PC-9 (cell line): ENCODE results near the gene RPS28.

Experiments
- CTCF ChIP-seq: fragments of 200-600 bp; sonication (generic); conservative IDR thresholded peaks from 2 replicates; pipeline ENCODE4 v1.6.1; 2017; ENCODE audit warnings: mixed run types, antibody characterized with exemption, mild to moderate bottlenecking, moderate library complexity
- EZH2 ChIP-seq: fragments of 200-600 bp; sonication (generic); IDR thresholded peaks from 2 replicates; pipeline ENCODE4 v1.8.0; 2017; ENCODE audit warnings: antibody characterized with exemption, low read depth

- TF ChIP-seq CTCF (no peak; the same call in 1 of the 2 replicates), EZH2 (no peak)
Observed at GRCh38 chr19:8324186-8325050, 3.1 kb downstream of the RPS28 start.
